Suprapubic skin (tissue), 4 donors: ENCODE data around the gene HIP1. TPM values are rescaled to one million over a fixed set of nuclear protein-coding genes. Genes with fewer than 3 reads are reported as not detected.
"Not testable (repeated sequence)": the region's sequence is repeated elsewhere in the genome, so short reads cannot be mapped to it uniquely, and the experiment has no call there.

Experiments
- DNase-seq, 2 donors: peaks; one replicate each; pipeline ENCODE4 v3.0.0-alpha.2; 2019; ENCODE audit warnings: low spot score in 2 of 2
- H3K27ac ChIP-seq: fragments of 200-600 bp; sonication (generic); one replicate; pipeline ENCODE4 v1.5.1; 2019
- H3K27me3 ChIP-seq: fragments of 200-600 bp; sonication (generic); one replicate; pipeline ENCODE4 v1.5.1; 2019
- H3K36me3 ChIP-seq: fragments of 200-600 bp; sonication (generic); one replicate; pipeline ENCODE4 v1.5.1; 2019
- H3K4me1 ChIP-seq: fragments of 200-600 bp; sonication (generic); one replicate; pipeline ENCODE4 v1.5.1; 2019
- H3K4me3 ChIP-seq: fragments of 200-600 bp; sonication (generic); one replicate; pipeline ENCODE4 v1.5.1; 2019; ENCODE audit warnings: mild to moderate bottlenecking
- H3K9me3 ChIP-seq: fragments of 200-600 bp; sonication (generic); one replicate; pipeline ENCODE4 v1.5.1; 2019
- EP300 ChIP-seq: sonication (generic); formaldehyde crosslinking; IDR thresholded peaks from one replicate; pipeline ENCODE4 v1.6.1; 2017; ENCODE audit warnings: antibody characterized with exemption
- POLR2A ChIP-seq, 2 donors: fragments of 450-650 bp; IDR thresholded peaks; one replicate each; pipeline ENCODE4 v1.6.1; 2017; ENCODE audit warnings: antibody characterized with exemption in 2 of 2, mild to moderate bottlenecking in 2 of 2, moderate library complexity in 2 of 2
- POLR2AphosphoS5 ChIP-seq, 3 donors: sonication (generic); formaldehyde crosslinking; IDR thresholded peaks; one replicate each; pipeline ENCODE4 v1.6.1; 2017; ENCODE audit warnings: antibody characterized with exemption in 3 of 3
- WGBS: methylation state at CpG from one replicate; pipeline ENCODE4 v1.1.5; 2018; 5-methylcytosine and 5-hydroxymethylcytosine counted together
- total RNA-seq, 4 donors: library from RNA; depleted of rRNA; stranded (reverse); fragments of >200 nt; gene quantifications; one replicate each; pipeline ENCODE4 v1.1.0, GENCODE V29; 2016
- TF ChIP-seq, protein P1 (sequence below), 2 donors: fragments of 200-600 bp in 1 of 2; fragments of 450-650 bp in 1 of 2; sonication (generic) in 1 of 2; IDR thresholded peaks; one replicate each; pipeline ENCODE4 v1.5.1; 2016 to 2019; ENCODE audit warnings: antibody characterized with exemption in 2 of 2, mild to moderate bottlenecking in 1 of 2, moderate library complexity in 1 of 2

HIP1 gene
- 10 to 100 TPM; 16.0 to 29.4 (median 22.3) TPM for total RNA-seq

DNA sequence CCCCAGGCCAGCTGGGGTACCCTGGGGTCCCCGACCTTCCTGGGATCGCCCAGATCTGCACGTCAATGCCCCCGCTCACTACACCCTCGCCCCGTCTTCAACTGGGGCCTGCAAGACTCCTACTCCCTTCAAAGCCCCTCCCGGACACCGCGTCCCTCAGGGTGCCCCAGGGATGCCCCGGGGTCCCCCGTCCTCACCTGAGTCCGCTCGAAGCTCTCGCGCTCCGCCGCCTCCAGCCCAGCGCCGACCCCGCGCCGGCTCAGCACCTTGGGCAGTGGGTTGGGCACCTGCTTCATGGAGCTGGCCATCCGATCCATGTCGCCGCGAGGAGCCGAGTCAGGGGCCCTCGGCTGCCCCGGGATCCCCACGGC lies at the start of gene HIP1:
Gene HIP1 (minus strand): TSS at position 338 of the 371 bp plus-strand sequence. CDS start 21 bp downstream, at position 317.
- no peak for TF ChIP-seq POLR2A (IDR thresholded peaks at IDR 0.05)
- TF ChIP-seq, protein P1, sequence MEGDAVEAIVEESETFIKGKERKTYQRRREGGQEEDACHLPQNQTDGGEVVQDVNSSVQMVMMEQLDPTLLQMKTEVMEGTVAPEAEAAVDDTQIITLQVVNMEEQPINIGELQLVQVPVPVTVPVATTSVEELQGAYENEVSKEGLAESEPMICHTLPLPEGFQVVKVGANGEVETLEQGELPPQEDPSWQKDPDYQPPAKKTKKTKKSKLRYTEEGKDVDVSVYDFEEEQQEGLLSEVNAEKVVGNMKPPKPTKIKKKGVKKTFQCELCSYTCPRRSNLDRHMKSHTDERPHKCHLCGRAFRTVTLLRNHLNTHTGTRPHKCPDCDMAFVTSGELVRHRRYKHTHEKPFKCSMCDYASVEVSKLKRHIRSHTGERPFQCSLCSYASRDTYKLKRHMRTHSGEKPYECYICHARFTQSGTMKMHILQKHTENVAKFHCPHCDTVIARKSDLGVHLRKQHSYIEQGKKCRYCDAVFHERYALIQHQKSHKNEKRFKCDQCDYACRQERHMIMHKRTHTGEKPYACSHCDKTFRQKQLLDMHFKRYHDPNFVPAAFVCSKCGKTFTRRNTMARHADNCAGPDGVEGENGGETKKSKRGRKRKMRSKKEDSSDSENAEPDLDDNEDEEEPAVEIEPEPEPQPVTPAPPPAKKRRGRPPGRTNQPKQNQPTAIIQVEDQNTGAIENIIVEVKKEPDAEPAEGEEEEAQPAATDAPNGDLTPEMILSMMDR (IDR thresholded peaks at IDR 0.05), result no peak
- no peak for TF ChIP-seq EP300
- no peak for TF ChIP-seq POLR2AphosphoS5 (IDR thresholded peaks at IDR 0.05)
- H3K27me3 ChIP-seq, result no peaks in the 10 kb centered on the region
- no peaks in the 10 kb centered on the region for H3K9me3 ChIP-seq
- H3K4me1 ChIP-seq, result peaks cover 20% of the 10 kb centered on the region
- H3K36me3 ChIP-seq, result no peaks in the 10 kb centered on the region
- peak within 1 kb of the TSS; percentile 65 for H3K27ac ChIP-seq
- 3% methylated on average over 11 of the region's 30 CpGs for WGBS
- DNase-seq, result no peak
- H3K4me3 ChIP-seq, result peak within 1 kb of the TSS; percentile 82

DNA sequence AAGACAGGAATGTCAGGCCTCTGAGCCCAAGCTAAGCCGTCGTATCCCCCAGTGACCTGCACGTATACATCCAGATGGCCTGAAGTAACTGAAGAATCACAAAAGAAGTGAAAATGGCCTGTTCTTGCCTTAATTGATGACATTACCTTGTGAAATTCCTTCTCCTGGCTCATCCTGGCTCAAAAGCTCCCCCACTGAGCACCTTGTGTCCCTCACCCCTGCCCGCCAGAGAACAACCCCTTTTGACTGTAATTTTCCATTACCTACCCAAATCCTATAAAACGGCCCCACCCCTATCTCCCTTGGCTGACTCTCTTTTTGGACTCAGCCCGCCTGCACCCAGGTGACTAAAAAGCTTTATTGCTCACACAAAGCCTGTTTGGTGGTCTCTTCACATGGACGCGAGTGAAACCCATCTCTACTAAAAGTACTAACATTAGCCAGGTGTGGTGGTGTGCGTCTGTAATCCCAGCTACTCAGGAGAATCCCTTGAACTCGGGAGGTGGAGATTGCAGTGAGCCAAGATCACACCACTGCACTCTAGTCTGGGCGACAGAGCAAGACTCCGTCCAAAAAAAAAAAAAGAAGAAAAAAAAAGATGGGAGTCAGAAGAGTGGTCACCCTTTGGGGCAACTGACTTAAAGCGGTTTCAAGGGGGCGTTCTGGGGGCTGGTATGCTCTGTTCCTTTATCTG lies 49.6 kb upstream of the HIP1 start:
- 70% methylated on average over 14 of the region's 14 CpGs for WGBS

GRCh38 chr7:75783058-75783457 lies 44.3 kb upstream of the HIP1 start:
- H3K9me3 ChIP-seq, DNase-seq, H3K36me3 ChIP-seq, H3K27me3 ChIP-seq, H3K4me3 ChIP-seq, H3K27ac ChIP-seq, H3K4me1 ChIP-seq: not testable (repeated sequence)
- WGBS, result 93% methylated on average over 5 of the region's 5 CpGs

More for the DNA sequence above, 49.6 kb upstream of the HIP1 start:
- not testable (repeated sequence) for H3K36me3 ChIP-seq, DNase-seq, H3K9me3 ChIP-seq, H3K4me3 ChIP-seq, H3K27ac ChIP-seq, H3K27me3 ChIP-seq
- peaks cover 12% of the 10 kb centered on the region for H3K4me1 ChIP-seq

- H3K4me3 ChIP-seq, H3K36me3 ChIP-seq: not testable (repeated sequence)
- 86% methylated on average over 14 of the region's 14 CpGs for WGBS
Measured at GRCh38 chr7:75780647-75781273, 42.0 kb upstream of the HIP1 start.

DNA sequence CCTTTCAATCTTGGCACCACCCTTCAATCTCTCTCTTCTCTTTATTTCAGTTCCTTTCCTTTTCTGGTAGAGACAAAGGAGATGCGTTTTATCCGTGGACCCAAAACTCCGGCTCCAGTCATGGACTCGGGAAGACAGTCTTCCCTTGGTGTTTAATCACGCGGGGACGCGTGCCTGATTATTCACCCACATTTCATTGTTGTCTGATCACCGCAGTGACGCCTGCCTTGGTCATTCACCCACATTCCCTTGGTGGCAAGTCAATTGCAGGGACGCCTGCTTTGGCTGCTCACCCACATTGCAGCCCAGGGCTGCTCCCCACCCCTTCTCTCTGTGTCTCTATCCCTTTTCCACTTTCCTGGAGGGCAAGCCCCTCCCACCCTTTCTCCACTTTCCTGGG lies 40.8 kb upstream of the HIP1 start:
- H3K27me3 ChIP-seq, H3K4me1 ChIP-seq, H3K36me3 ChIP-seq, DNase-seq, H3K27ac ChIP-seq, H3K9me3 ChIP-seq, H3K4me3 ChIP-seq: not testable (repeated sequence)
- 82% methylated on average over 11 of the region's 11 CpGs for WGBS

More at GRCh38 chr7:75780647-75781273, 42.0 kb upstream of the HIP1 start:
- H3K27ac ChIP-seq, H3K4me1 ChIP-seq, DNase-seq, H3K9me3 ChIP-seq, H3K27me3 ChIP-seq: not testable (repeated sequence)

GRCh38 chr7:75779035-75779434 lies 40.3 kb upstream of the HIP1 start:
- H3K9me3 ChIP-seq, H3K27me3 ChIP-seq, DNase-seq, H3K4me3 ChIP-seq, H3K36me3 ChIP-seq, H3K4me1 ChIP-seq, H3K27ac ChIP-seq: not testable (repeated sequence)
- 71% methylated on average over 11 of the region's 11 CpGs for WGBS

GRCh38 chr7:75776295-75776971 lies 37.7 kb upstream of the HIP1 start:
- no peak for DNase-seq
- Histone ChIP-seq H3K36me3 (no peaks in the 10 kb centered on the region), H3K4me3 (no peak overlapping the region), H3K27me3 (no peaks in the 10 kb centered on the region), H3K9me3 (no peaks in the 10 kb centered on the region), H3K27ac (no peak overlapping the region), H3K4me1 (peaks cover 7% of the 10 kb centered on the region)
- TF ChIP-seq POLR2AphosphoS5 (IDR thresholded peaks at IDR 0.05) (no peak), POLR2A (IDR thresholded peaks at IDR 0.05) (no peak), EP300 (no peak)
- TF ChIP-seq, protein P1 (IDR thresholded peaks at IDR 0.05), result no peak
- WGBS, result 64% methylated on average over 12 of the region's 12 CpGs

GRCh38 chr7:75773958-75774357 lies 35.2 kb upstream of the HIP1 start:
- not testable (repeated sequence) for H3K9me3 ChIP-seq, DNase-seq, H3K36me3 ChIP-seq, H3K27ac ChIP-seq, H3K4me1 ChIP-seq, H3K4me3 ChIP-seq, H3K27me3 ChIP-seq
- WGBS, result 83% methylated on average over 6 of the region's 6 CpGs
